Panc1 (cell line): ENCODE results near the gene RTF1.

Experiments
- CTCF ChIP-seq: fragments of 450-650 bp; IDR thresholded peaks from 2 replicates; pipeline ENCODE4 v1.5.1; 2017; ENCODE audit warnings: mild to moderate bottlenecking
- REST ChIP-seq, 2 experiments: IDR thresholded peaks; 2 replicates each; pipeline ENCODE4 v1.6.1; 2011 to 2012; ENCODE audit warnings: low read depth in 2 of 2, control low read depth in 1 of 2, low read length in 1 of 2, mild to moderate bottlenecking in 1 of 2, moderate library complexity in 1 of 2; ENCODE audit not compliant: insufficient read depth in 1 of 2

DNA sequence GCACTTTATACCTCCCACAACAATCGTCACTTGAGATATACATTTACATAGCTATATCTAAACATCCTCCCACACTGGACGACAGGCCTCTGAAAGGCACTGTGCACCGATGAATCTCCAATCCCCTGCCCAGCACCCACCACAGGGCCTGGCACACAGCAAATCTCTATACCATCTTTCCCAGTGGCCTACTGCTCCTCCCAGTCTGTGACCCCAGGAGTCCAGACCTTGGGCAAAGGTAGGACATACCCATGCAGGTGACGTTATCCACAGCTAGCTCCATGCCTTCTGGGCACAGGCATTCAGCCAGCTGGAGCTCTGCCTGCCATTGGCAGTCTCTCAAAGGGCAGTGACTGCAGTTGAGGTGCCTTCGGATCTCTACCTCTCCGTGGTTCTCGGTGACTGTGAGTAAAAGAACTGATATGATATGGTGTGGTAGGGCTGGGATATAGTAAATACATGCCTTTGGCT, 91.0 kb downstream of the RTF1 start:
- TF ChIP-seq REST (IDR thresholded peaks at IDR 0.05; ENCODE audit: insufficient read depth in 1 of 2, low read depth in 2 of 2, low read length in 1 of 2) (no peak), CTCF (no peak)
